Breast epithelium (tissue), 4 donors: ENCODE data around the gene ACR. TPM values are rescaled to one million over a fixed set of nuclear protein-coding genes. Genes with fewer than 3 reads are reported as not detected.

ENCODE experiments used
- DNase-seq, 2 donors: peaks; one replicate each; pipeline ENCODE4 v3.0.0-alpha.2; 2019; ENCODE audit warnings: low spot score in 2 of 2
- H3K27ac ChIP-seq, 2 donors: fragments of 200-600 bp; sonication (generic) in 1 of 2; one replicate each; pipeline ENCODE4 v1.5.1; 2016 to 2019; ENCODE audit warnings: mild to moderate bottlenecking in 1 of 2
- H3K27me3 ChIP-seq, 2 donors: fragments of 200-600 bp; sonication (generic) in 1 of 2; one replicate each; pipeline versions ENCODE4 v1.5.1 to v1.6.0; 2017 to 2019; ENCODE audit warnings: control low read depth in 1 of 2, mild to moderate bottlenecking in 1 of 2
- H3K36me3 ChIP-seq: fragments of 200-600 bp; one replicate; pipeline ENCODE4 v1.5.1; 2019
- H3K4me1 ChIP-seq, 2 donors: fragments of 200-600 bp; sonication (generic); one replicate each; pipeline ENCODE4 v1.5.1; 2016 to 2019; ENCODE audit warnings: control low read depth in 1 of 2
- H3K4me3 ChIP-seq, 3 donors: fragments of 200-600 bp; sonication (generic); 1 replicate in 2 of 3; 2 replicates in 1 of 3; pipeline ENCODE4 v1.5.1; 2016 to 2019; ENCODE audit warnings: mild to moderate bottlenecking in 3 of 3, moderate library complexity in 2 of 3
- H3K9me3 ChIP-seq, 2 donors: fragments of 200-600 bp; sonication (generic) in 1 of 2; one replicate each; pipeline ENCODE4 v1.5.1; 2016 to 2019; ENCODE audit warnings: control low read depth in 1 of 2
- POLR2A ChIP-seq: fragments of 450-650 bp; IDR thresholded peaks from one replicate; pipeline ENCODE4 v1.6.1; 2016; ENCODE audit warnings: antibody characterized with exemption, mild to moderate bottlenecking, moderate library complexity
- POLR2AphosphoS5 ChIP-seq, 3 donors: sonication (generic); formaldehyde crosslinking; IDR thresholded peaks; one replicate each; pipeline ENCODE4 v1.6.1; 2017; ENCODE audit warnings: antibody characterized with exemption in 3 of 3
- intact Hi-C: fragments of 100-400 bp; cut with DNase I; formaldehyde crosslinking; loops from one replicate; pipeline ENCODE4 v1.15.1; 2023; ENCODE audit warnings: low total_unique reads
- total RNA-seq, 3 donors: library from RNA; depleted of rRNA; stranded (reverse); fragments of >200 nt; gene quantifications; one replicate each; pipeline ENCODE4 v1.1.0, GENCODE V29; 2016
- TF ChIP-seq, protein P1 (sequence below), 3 donors: fragments of 450-650 bp; IDR thresholded peaks; one replicate each; pipeline ENCODE4 v1.5.1; 2016 to 2017; ENCODE audit warnings: antibody characterized with exemption in 3 of 3, mild to moderate bottlenecking in 3 of 3, moderate library complexity in 3 of 3

ACR gene
- total RNA-seq, 3 donors from 2014 or later, result 0.44 to 0.80 TPM; not detected in 1

DNA sequence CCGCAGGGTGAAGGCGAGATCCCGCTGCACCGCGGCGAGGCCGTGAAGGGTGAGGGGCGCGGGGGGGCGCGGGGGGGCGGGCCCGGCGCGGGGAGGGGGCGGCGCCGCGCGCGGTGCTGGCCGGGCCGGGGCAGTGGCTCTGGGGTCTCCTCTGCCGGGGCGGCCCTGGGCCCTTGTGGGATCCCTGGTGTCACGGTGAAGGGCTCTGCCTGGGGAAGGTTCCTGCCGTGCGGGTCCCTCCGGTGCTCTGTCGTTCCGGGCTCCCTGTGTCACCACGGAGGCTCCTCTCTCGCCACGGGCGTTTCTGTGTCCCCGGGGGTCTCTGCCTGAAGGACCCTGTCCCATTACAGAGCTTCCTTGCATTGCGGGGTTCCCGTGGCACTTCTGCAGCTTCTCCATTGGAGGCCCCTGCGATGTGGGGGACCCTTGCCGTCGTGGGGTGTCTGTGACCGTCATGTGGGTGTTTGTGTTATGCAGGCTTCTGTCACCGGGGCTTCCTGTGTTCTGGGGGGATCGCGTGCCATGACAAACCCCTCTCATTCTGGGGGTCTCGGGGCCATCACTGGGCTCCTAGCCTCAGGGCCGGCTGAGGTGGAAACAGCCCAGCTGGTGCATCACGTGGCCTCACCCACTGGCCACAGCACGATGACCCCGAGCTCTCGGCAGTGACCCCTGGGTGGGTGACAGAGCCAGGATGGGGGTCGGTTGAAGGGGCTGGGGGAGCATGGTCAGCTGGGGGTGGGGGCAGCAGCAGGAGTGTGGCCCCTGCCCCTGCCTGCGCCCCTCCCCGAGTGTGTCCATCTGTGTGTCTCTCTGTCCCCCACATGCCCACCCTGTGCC lies 40.1 kb upstream of the ACR start:
- intact Hi-C loops, result no loop called here
- TF ChIP-seq POLR2A, result no peak
- TF ChIP-seq POLR2AphosphoS5 (IDR thresholded peaks at IDR 0.05), result no peak
- TF ChIP-seq, protein P1, sequence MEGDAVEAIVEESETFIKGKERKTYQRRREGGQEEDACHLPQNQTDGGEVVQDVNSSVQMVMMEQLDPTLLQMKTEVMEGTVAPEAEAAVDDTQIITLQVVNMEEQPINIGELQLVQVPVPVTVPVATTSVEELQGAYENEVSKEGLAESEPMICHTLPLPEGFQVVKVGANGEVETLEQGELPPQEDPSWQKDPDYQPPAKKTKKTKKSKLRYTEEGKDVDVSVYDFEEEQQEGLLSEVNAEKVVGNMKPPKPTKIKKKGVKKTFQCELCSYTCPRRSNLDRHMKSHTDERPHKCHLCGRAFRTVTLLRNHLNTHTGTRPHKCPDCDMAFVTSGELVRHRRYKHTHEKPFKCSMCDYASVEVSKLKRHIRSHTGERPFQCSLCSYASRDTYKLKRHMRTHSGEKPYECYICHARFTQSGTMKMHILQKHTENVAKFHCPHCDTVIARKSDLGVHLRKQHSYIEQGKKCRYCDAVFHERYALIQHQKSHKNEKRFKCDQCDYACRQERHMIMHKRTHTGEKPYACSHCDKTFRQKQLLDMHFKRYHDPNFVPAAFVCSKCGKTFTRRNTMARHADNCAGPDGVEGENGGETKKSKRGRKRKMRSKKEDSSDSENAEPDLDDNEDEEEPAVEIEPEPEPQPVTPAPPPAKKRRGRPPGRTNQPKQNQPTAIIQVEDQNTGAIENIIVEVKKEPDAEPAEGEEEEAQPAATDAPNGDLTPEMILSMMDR (IDR thresholded peaks at IDR 0.05), result no peak
- Histone ChIP-seq H3K9me3 (no peaks in the 10 kb centered on the region), H3K4me1 (peaks cover 10 to 11% of the 10 kb centered on the region in 2 donors), H3K4me3 (peak overlapping the region; percentile 40 to 83 (median 58)), H3K27me3 (no peaks in the 10 kb centered on the region), H3K36me3 (no peaks in the 10 kb centered on the region), H3K27ac (peak overlapping the region in 1 of 2 donors; percentile 38)
- DNase-seq, result no peak

DNA sequence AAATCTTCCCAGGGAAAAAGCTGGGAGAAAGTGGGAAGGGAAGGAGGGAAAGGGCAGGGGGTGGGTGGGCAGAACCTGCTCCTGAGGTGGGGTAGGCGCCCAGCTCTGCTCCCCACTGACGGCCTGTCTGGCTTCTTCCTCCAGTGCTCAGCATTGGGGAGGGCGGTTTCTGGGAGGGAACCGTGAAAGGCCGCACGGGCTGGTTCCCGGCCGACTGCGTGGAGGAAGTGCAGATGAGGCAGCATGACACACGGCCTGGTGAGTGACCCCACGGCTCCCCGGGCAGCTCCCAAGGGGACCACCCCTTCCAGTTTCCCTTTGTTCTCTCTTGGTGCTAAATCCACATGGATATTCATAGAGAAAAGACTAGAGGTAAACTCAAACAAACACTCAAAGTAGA lies 39.5 kb upstream of the ACR start:
- peak overlapping the region in 1 of 2 donors; percentile 38 for H3K27ac ChIP-seq
- no peaks in the 10 kb centered on the region for H3K36me3 ChIP-seq
- DNase-seq, result no peak
- TF ChIP-seq POLR2A (no peak), POLR2AphosphoS5 (IDR thresholded peaks at IDR 0.05) (no peak)
- TF ChIP-seq, protein P1 (IDR thresholded peaks at IDR 0.05), result no peak
- H3K9me3 ChIP-seq, result no peaks in the 10 kb centered on the region
- peaks cover 10 to 11% of the 10 kb centered on the region in 2 donors for H3K4me1 ChIP-seq
- intact Hi-C loops, result no loop called here
- H3K4me3 ChIP-seq, result peak overlapping the region in 1 of 3 donors; percentile 83
- H3K27me3 ChIP-seq, result no peaks in the 10 kb centered on the region

DNA sequence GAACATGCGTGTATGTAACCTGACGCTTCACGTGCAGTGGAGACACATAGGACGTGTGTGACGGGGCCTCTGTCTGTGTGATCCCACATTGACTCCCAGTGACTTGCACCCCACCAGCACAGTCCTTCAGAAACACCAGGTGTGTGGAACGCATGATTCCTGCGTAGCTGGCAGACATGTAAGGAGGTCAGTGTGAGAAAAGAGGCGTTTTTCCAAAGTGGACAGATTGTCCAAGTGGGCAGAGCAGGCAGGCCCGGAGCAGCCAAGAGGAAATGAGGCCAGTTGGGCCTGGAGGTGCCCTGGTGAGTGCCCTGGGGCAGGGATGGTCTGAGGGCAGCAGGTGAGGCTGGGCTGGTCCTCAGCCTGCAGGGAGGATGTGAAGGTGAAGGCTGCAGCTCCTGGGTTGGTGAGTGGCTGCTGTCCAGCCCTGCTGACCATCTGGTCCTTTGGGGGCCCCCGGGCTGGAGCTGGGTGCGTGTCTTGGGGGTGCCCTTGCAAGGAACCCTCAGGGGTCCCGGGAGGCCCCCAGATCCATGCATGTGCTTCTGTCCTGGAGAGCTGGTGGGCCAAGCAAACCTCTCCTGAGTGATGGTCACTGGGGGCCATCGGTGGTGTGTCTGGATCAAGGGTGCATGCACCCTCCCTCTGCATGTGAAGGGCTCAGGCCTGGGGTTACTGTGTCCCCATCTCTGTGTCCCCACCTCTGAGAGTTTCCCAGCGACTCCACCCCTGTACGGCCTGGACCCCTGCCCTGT lies 38.8 kb upstream of the ACR start:
- Histone ChIP-seq H3K4me1 (peaks cover 10 to 11% of the 10 kb centered on the region in 2 donors), H3K9me3 (no peaks in the 10 kb centered on the region), H3K36me3 (no peaks in the 10 kb centered on the region), H3K4me3 (no peak overlapping the region), H3K27me3 (no peaks in the 10 kb centered on the region), H3K27ac (no peak overlapping the region)
- intact Hi-C loops, result no loop called here
- no peak for DNase-seq
- TF ChIP-seq, protein P1 (IDR thresholded peaks at IDR 0.05), result no peak
- TF ChIP-seq POLR2AphosphoS5 (IDR thresholded peaks at IDR 0.05) (no peak), POLR2A (no peak)

DNA sequence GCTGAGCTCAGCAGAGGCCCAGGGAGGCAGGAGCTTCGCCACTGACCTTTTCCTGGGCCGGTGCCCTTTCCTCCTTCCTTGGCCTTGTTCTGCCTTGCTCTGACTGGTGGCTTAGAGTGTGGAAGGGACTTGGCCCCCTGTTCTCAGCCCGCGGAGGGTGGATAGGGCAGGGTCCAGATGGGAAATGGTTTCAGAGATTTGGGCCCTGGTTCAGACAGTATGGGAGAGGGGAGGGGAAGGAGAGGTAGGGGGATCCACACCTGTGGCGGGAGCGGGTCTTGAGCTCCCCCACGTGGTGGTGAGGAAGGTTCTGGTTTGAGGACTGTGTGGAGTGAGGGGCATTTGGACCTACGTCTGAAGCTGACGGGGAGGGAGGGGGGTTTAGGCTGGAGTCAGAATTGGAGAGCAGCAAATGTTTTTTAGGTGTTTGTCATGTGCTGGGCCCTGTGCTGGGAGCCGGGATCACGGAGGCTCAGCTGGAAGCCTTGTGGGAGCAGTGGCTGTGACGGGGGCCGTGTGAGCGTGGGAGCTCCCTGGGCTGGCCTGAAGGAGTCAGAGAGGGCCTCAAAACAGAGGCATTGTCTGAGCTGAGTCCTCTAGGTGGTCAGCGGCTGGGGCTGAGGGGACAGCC lies 38.1 kb upstream of the ACR start:
- no peak overlapping the region for H3K27ac ChIP-seq
- H3K4me3 ChIP-seq, result no peak overlapping the region
- intact Hi-C loops, result no loop called here
- no peak for DNase-seq
- peaks cover 10 to 11% of the 10 kb centered on the region in 2 donors for H3K4me1 ChIP-seq
- no peaks in the 10 kb centered on the region for H3K36me3 ChIP-seq
- H3K9me3 ChIP-seq, result no peaks in the 10 kb centered on the region
- TF ChIP-seq, protein P1 (IDR thresholded peaks at IDR 0.05), result no peak
- no peak for TF ChIP-seq POLR2AphosphoS5 (IDR thresholded peaks at IDR 0.05)
- no peak for TF ChIP-seq POLR2A
- H3K27me3 ChIP-seq, result no peaks in the 10 kb centered on the region
